NOMO-1 treated with DMSO at 0.1 percent for 48 hours (cell line): ENCODE data around the gene PRR5.
"Not testable (repeated sequence)": the region's sequence is repeated elsewhere in the genome, so short reads cannot be mapped to it uniquely, and the experiment has no call there.

Experiments
- DNase-seq: peaks from one replicate; lab custom pipeline; 2025; ENCODE audit not compliant: unreplicated experiment; lab: John Stamatoyannopoulos, UW

PRR5 gene

GRCh38 chr22:44673406-44673805 lies 28.6 kb upstream of the PRR5 start:
- no peak for DNase-seq

DNA sequence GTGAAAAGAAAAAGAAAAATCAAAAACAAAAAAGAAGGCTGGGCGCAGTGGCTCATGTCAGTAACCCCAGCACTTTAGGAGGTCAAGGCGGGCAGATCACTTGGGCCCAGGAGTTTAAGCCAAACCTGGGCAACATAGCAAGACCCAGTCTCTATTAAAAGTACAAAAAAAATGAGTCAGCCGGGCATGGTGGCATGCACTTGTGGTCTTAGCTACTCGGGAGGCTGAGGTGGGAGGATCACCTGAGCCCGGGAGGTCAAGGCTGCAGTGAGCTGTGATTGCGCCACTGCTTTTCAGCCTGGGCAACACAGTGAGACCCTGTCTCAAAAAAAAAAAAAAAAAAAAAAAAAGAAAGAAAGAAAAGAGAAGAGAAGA lies 26.0 kb upstream of the PRR5 start:
- not testable (repeated sequence) for DNase-seq

DNA sequence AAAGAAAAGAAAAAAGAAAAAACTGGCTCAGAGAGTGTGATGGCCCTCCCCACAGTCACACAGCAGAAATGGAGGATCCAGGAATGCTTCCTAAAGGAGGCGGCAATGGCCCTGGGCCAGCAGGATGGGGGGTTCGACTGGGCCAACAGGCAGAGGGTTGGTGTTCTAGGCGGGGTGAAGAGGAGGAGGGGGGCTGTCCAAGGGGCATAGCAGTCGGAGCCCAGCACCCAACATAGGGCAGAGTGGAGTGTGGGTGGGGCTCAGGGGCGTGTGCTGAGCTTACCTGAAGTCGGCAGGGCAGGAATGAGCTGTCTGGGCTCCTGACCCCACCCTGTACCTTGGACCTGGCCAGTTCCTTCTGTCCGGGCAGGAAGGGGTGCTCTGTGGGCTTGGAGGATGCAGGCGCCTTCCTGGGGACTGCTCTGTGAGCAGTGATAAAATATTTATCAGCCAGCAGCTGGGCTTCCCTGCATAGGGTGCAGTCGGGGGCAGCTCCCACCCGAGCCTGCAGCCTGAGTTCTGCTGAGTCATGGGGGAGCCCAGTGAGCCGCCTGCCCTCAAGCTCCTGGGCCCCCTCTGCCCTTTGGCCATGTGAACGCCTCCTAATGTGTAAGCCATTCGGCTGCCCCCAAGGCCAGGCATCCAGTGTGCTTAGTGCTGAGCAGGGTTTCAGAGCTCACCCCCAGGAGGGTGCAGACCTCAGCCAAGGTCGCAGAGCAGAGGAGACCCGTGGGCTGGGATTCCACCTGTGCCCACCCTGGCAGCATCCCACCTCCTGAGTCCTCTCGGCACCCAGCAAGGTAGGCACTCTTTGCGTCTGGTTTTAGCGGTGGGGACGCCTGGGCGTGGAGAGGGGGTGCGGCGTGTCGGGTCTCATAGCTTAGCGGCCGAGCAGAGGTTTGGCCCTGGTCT lies 25.3 kb upstream of the PRR5 start:
- DNase-seq: no peak

DNA sequence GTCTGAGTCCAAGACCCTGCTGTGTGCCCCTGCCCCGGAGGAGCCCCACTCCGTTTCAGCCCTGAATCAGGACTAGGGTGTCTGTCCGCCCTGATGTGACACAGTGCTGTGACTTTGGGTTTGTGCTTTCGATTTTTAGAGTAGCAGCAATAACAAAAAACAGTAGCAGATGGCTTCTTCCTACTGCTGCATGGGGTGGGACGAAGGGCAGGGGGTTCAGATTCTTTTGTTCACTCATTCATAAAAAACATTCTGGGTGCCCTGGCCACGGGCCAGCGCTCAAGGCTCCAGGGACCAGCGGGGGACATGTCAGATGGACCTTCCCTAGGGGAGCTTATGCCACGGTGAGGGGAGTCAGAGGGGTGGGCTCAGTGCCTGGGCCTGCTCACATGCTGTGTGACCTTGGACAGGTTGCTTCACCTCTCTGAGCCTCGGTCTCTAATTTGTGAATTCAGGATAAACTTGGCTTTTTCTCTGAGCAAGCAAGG lies 24.6 kb upstream of the PRR5 start:
- no peak for DNase-seq

DNA sequence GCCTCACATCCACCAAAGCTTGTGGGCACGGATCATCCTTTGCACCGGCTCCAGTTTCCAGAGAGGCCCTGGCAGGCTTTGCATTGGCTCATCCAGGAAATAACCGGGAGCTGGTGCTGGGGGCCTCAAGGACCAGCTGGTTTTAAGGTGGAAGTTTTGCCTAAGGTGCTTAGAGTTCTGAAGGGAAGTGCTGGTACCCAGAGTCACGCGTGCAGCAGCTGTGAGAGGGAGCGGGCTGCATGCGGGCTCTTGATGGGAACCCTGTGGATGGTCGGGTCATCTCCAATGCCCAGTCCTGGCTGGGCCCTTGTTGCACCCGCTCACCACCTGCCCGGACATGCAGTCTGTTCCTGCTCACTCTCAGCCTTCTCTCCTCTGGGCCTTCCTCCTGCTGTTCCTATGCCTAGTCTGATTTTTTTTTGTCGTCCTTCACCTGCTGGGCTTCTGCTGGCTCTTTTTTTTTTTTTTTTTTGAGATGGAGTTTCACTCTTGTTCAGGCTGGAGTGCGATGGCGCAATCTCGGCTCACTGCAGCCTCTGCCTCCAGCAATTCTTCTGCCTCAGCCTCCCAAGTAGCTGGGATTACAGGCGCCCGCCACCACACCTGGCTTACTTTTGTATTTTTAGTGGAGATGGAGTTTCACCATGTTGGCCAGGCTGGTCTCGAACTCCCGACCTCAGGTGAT lies 24.0 kb upstream of the PRR5 start:
- no peak for DNase-seq

DNA sequence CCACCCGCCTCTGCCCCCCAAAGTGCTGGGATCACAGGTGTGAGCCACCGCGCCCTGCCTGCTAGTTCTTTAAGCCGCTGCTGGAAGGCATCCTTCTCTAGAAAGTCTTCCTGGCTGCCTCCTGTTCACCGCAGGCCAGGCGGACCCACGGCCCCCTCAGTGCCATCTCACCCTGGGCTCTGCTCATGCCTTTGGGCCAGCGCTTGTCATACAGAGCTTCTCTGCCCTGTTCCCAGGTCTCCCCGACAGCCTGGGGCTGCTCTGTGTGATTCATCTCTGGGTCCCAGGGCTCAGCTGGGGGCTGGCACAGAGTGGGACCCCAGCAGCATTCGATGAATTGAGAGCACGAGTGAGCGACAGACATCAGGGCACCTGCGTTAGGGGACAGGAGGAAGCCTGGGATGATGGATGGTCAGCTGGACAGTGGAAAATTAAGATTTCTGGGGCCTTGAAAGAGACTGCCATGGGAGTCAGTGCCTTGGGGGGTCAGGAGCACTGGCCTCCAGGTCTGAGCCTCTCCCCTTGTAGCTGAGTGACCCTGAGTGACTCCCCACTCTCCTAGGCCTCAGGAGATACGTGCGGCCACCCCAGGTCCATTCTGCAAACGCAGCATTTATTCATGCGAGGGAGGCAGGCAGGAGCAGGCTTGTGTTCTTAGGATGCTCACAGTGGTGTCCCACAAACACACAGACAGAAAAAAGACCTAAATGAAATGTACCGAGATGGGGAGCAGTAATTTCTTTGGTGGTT lies 23.3 kb upstream of the PRR5 start:
- DNase-seq: no peak

DNA sequence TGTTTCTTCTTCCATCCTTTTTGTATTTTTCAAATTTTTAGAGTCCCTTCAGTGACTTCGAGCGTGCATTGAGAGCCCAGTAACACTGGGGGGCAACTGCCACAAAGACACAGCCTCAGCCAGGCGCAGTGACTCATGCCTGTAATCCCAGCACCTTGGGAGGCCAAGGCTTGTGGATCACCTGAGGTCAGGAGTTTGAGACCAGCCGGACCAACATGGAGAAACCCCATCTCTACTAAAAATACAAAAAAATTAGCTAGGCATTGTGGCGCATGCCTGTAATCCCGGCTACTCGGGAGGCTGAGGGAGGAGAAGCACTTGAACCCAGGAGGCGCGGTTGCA lies 22.7 kb upstream of the PRR5 start:
- DNase-seq: not testable (repeated sequence)

- no peak for DNase-seq
Measured at GRCh38 chr22:44680058-44680457, 21.9 kb upstream of the PRR5 start.

GRCh38 chr22:44680481-44680894 lies 21.5 kb upstream of the PRR5 start:
- DNase-seq: no peak

GRCh38 chr22:44682556-44683168 lies 19.3 kb upstream of the PRR5 start:
- DNase-seq: no peak

DNA sequence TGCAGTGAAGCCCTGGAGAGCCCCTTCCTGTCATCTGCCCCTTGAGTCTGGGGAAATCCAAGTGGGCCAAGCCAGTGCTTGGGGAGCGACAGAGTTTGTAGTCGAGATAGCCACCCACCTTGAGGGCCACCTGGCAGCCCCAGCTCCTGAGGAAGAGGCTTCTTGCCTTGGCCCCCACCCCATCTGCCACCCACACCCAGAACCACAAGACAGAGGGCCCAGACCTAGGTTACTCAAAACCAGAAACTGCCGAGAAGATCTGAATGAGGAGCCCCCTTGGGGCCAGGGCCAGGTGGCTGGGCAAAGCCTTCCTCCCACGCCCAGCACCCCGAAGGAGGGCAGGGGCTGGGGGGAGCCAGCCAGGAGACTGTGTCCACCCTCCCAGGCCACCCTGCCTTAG lies 18.8 kb upstream of the PRR5 start:
- DNase-seq: no peak

GRCh38 chr22:44683881-44684280 lies 18.1 kb upstream of the PRR5 start:
- DNase-seq: no peak

DNA sequence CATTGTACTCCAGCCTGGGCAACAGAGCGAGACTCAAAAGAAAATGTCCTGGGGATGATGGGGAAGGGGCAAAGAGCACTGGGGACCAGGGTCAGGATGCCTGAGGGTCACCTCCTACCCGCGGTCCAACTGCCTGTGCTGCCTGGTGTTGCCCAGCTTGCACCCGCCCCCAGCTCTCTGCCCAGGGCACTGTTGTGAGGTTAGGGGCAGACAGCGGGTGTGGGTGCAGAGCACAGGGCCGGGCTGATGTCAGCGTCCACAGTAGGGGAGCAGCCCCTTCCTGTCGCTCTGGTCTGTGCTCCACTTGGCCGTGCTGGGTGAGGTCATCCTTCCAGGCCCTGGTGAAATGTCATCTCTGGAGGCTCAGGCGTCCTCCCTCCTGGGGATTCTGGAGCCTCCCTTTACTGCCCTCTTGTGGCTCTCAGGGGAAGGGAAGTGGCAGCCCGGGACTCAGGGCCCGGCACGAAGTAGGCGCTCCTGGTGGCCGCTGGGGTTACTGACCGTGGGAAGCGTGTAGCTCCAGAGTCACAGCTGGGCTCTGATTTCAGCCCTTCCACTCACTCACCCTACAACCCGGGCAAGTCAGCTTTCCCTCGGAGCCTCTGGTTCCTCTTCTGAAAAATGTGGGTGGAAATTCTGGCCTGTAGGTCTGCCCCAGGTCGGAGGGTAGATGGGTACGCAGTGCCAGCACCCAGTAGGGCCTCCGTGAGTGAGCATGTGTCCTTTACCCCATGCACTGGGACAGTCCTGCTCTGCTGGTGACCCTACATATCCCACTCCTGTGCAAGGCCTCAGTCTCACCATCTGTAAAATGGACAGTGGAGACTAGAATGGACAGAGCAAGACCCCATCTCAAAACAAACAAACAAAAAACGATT lies 17.3 kb upstream of the PRR5 start:
- DNase-seq: peak; percentile 93

- peak; percentile 12 for DNase-seq
Measured at GRCh38 chr22:44685384-44686056, 16.5 kb upstream of the PRR5 start.

DNA sequence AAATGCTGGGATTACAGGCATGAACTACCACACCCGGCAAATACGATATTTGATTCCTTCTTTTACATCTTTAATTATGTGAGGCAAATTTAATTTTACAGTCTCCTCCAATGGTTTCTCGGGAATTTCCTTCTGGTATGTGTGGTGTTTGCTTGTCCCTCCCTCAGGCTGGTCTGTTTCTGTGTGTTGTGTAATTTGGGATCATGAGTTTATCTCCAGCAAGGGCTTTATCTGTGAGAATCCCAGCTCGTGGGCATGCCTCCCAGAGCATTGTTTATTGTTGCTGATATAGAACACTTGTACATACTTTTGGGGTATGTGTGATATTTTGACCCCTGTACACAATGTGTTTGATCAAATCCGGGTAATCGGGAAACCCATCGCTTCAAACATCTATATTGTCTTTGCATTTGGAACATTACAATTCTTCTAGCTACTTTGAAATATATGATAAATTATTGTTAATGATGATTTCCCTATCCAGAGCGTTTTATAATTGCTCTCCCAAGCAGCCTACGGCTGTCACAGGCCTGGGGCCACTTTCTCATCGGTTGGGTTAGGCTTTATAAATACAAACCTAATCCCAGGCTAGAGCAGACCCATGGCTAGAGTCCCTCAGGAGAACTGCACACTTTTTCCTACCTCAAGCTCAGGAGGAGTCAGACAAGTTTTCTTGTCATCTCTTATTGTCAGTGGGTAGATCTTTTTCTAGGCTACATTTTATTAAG lies 15.0 kb upstream of the PRR5 start:
- no peak for DNase-seq

- DNase-seq: no peak
Measured at GRCh38 chr22:44689173-44689572, 12.8 kb upstream of the PRR5 start.

- DNase-seq: no peak
Measured at GRCh38 chr22:44689915-44690524, 12.0 kb upstream of the PRR5 start.

DNA sequence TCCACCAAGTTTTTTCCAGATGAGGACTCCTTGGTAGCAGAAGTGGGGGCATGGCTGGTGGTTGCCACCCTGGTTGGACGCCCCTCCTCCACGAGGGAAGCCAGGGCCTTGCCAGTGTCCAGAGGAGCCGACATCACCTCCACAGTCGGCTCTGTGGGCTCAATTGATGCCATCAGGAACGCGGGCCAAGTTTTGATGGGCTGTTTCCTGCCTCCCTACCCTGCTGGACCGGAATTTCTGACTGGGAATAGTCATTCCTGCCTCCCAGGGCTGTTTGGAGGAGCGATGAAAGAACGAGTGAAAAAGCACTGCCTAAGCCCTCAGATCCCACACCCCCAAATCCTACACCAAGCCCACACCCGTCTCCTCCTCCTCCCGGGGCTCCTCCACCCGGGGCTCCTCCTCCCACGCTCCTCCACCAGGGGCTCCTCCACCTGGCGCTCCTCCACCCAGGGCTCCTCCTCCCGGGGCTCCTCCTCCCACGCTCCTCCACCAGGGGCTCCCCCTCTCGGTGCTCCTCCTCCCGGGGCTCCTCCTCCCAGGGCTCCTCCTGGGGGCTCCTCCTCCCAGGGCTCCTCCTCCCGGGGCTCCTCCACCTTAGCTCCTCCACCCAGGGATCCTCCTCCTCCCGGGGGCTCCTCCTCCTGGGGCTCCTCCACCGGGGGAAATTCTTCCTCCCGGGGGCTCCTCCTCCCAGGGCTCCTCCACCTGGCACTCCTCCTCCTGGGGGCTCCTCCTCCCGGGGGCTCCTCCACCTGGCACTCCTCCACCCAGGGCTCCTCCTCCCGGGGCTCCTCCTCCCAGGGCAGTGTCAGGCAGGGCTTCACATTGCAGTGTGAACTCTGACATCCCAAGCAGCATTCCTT lies 10.0 kb upstream of the PRR5 start:
- no peak for DNase-seq
